H9 (cell line): Measurements from ENCODE around the gene NUDT15. TPM values are rescaled to one million over a fixed set of nuclear protein-coding genes. Genes with fewer than 3 reads are reported as not detected.

Experiments used
- DNase-seq: peaks from one replicate; pipeline ENCODE4 v3.0.0-alpha.2; 2017
- H2AFZ ChIP-seq: one replicate; pipeline ENCODE4 v1.6.1; 2013; ENCODE audit warnings: mild to moderate bottlenecking, low read length, control low read depth, moderate library complexity
- H2AK5ac ChIP-seq: 2 replicates; pipeline ENCODE4 v1.6.1; 2013; ENCODE audit warnings: low read length, control low read depth, mixed read lengths; ENCODE audit not compliant: insufficient read length
- H2BK120ac ChIP-seq: one replicate; pipeline ENCODE4 v1.6.1; 2013; ENCODE audit warnings: low read depth, mild to moderate bottlenecking, low read length, control low read depth, inconsistent platforms; ENCODE audit not compliant: poor library complexity, severe bottlenecking
- H2BK12ac ChIP-seq: 2 replicates; pipeline ENCODE4 v1.6.1; 2013; ENCODE audit warnings: low read length, control low read depth, mixed read lengths, low read depth; ENCODE audit not compliant: insufficient read length
- H2BK15ac ChIP-seq: 2 replicates; pipeline ENCODE4 v1.6.1; 2013; ENCODE audit warnings: low read depth, low read length, control low read depth
- H2BK20ac ChIP-seq: one replicate; pipeline ENCODE4 v1.6.1; 2013; ENCODE audit warnings: low read depth, mild to moderate bottlenecking, low read length, control low read depth, inconsistent platforms; ENCODE audit not compliant: poor library complexity, severe bottlenecking
- H2BK5ac ChIP-seq: 2 replicates; pipeline ENCODE4 v1.6.1; 2013; ENCODE audit warnings: low read length, control low read depth, mixed read lengths; ENCODE audit not compliant: insufficient read length
- H3K14ac ChIP-seq: 2 replicates; pipeline ENCODE4 v1.6.1; 2013; ENCODE audit warnings: low read length, control low read depth; ENCODE audit not compliant: insufficient read depth
- H3K18ac ChIP-seq: 2 replicates; pipeline ENCODE4 v1.6.1; 2013; ENCODE audit warnings: low read depth, mild to moderate bottlenecking, mixed read lengths, low read length, control low read depth; ENCODE audit not compliant: insufficient read length
- H3K23ac ChIP-seq: 2 replicates; pipeline ENCODE4 v1.6.1; 2013; ENCODE audit warnings: low read length, control low read depth, mixed read lengths, low read depth; ENCODE audit not compliant: insufficient read length
- H3K23me2 ChIP-seq: 2 replicates; pipeline ENCODE4 v1.6.1; 2013; ENCODE audit warnings: low read depth, mild to moderate bottlenecking, mixed read lengths, low read length, control low read depth; ENCODE audit not compliant: insufficient read length, poor library complexity, severe bottlenecking
- H3K27ac ChIP-seq: 2 replicates; pipeline ENCODE4 v1.5.1; 2013; ENCODE audit warnings: low read length, control low read depth, mixed read lengths, low read depth; ENCODE audit not compliant: insufficient read length
- H3K27me3 ChIP-seq: 2 replicates; pipeline ENCODE4 v1.6.1; 2013; ENCODE audit warnings: low read length, control low read depth, inconsistent platforms; ENCODE audit not compliant: insufficient read depth
- H3K4ac ChIP-seq: 2 replicates; pipeline ENCODE4 v1.6.1; 2013; ENCODE audit warnings: low read depth, mild to moderate bottlenecking, control low read depth, inconsistent platforms, low read length, moderate library complexity
- H3K4me1 ChIP-seq: 2 replicates; pipeline ENCODE4 v1.6.1; 2013; ENCODE audit warnings: low read length, control low read depth, inconsistent platforms; ENCODE audit not compliant: insufficient read depth
- H3K4me2 ChIP-seq: 2 replicates; pipeline ENCODE4 v1.6.1; 2013; ENCODE audit warnings: low read length, control low read depth, mixed read lengths; ENCODE audit not compliant: insufficient read length, insufficient read depth
- H3K56ac ChIP-seq: 2 replicates; pipeline ENCODE4 v1.6.1; 2013; ENCODE audit warnings: low read depth, mild to moderate bottlenecking, mixed read lengths, low read length, control low read depth; ENCODE audit not compliant: insufficient read length
- H3K79me1 ChIP-seq: 2 replicates; pipeline ENCODE4 v1.6.1; 2013; ENCODE audit warnings: low read depth, mild to moderate bottlenecking, moderate library complexity, low read length, control low read depth, inconsistent platforms; ENCODE audit not compliant: insufficient read depth, poor library complexity, severe bottlenecking
- H3K79me2 ChIP-seq: 2 replicates; pipeline ENCODE4 v1.6.1; 2013; ENCODE audit warnings: low read length, control low read depth, inconsistent platforms; ENCODE audit not compliant: insufficient read depth
- H3K9ac ChIP-seq: 2 replicates; pipeline ENCODE4 v1.6.1; 2013; ENCODE audit warnings: low read length, control low read depth, mixed read lengths; ENCODE audit not compliant: insufficient read length; ENCODE audit errors: extremely low read depth
- H3K9me3 ChIP-seq: one replicate; pipeline ENCODE4 v1.6.1; 2013; ENCODE audit warnings: low read depth, low read length, inconsistent platforms; ENCODE audit not compliant: control insufficient read depth
- H3T11ph ChIP-seq: one replicate; pipeline ENCODE4 v1.6.1; 2013; ENCODE audit warnings: mild to moderate bottlenecking, low read length, control low read depth, inconsistent platforms
- H4K20me1 ChIP-seq: one replicate; pipeline ENCODE4 v1.6.1; 2013; ENCODE audit not compliant: control insufficient read depth, insufficient read length, insufficient read depth
- H4K5ac ChIP-seq: 2 replicates; pipeline ENCODE4 v1.6.1; 2013; ENCODE audit warnings: low read depth, mild to moderate bottlenecking, mixed read lengths, low read length, control low read depth; ENCODE audit not compliant: insufficient read length
- H4K8ac ChIP-seq: replicated peaks from 2 replicates; pipeline ENCODE4 v1.6.1; 2013; ENCODE audit warnings: low read length, control low read depth, mixed read lengths, low read depth; ENCODE audit not compliant: insufficient read length
- H4K91ac ChIP-seq: 2 replicates; pipeline ENCODE4 v1.6.1; 2013; ENCODE audit warnings: low read depth, mild to moderate bottlenecking, moderate library complexity, mixed read lengths, low read length, control low read depth; ENCODE audit not compliant: insufficient read length
- H3K27ac Mint-ChIP-seq, 3 experiments: 2 replicates in 2 of 3; 3 replicates in 1 of 3; pipeline ENCODE4 v1.8.0; 2020 to 2021; ENCODE audit warnings: mixed read lengths in 3 of 3, mild to moderate bottlenecking in 1 of 3, moderate library complexity in 1 of 3
- H3K27me3 Mint-ChIP-seq: 2 replicates; pipeline ENCODE4 v1.8.0; 2021; ENCODE audit warnings: low read depth, mild to moderate bottlenecking, moderate library complexity, mixed read lengths
- H3K36me3 Mint-ChIP-seq, 3 experiments: 2 replicates in 2 of 3; 3 replicates in 1 of 3; pipeline ENCODE4 v1.8.0; 2020 to 2021; ENCODE audit warnings: low read depth in 3 of 3, mixed read lengths in 3 of 3; ENCODE audit not compliant: insufficient read depth in 1 of 3
- H3K4me1 Mint-ChIP-seq, 2 experiments: 2 replicates each; pipeline ENCODE4 v1.8.0; 2020; ENCODE audit warnings: mixed read lengths in 2 of 2
- H3K4me3 Mint-ChIP-seq, 2 experiments: 2 replicates in 1 of 2; 3 replicates in 1 of 2; pipeline ENCODE4 v1.8.0; 2020 to 2021; ENCODE audit warnings: mild to moderate bottlenecking in 2 of 2, mixed read lengths in 2 of 2, moderate library complexity in 1 of 2
- H3K9me3 Mint-ChIP-seq, 2 experiments: 2 replicates in 1 of 2; 3 replicates in 1 of 2; pipeline ENCODE4 v1.8.0; 2020; ENCODE audit warnings: mild to moderate bottlenecking in 2 of 2, mixed read lengths in 2 of 2, moderate library complexity in 1 of 2
- CTCF ChIP-seq: fragments of 200-600 bp; sonication (generic); conservative IDR thresholded peaks from 3 replicates; pipeline ENCODE4 v1.8.0; 2021; ENCODE audit warnings: antibody characterized with exemption, mild to moderate bottlenecking
- WGBS: extraction: QIAGEN DNeasy Blood & Tissue Kit; methylation state at CpG from one replicate; pipeline ENCODE4 v1.1.7; 2013; ENCODE audit warnings: missing lambda C conversion rate, low lambda C conversion rate, mixed read lengths; ENCODE audit not compliant: insufficient read length; ENCODE audit errors: extremely low coverage; 5-methylcytosine and 5-hydroxymethylcytosine counted together
- total RNA-seq: library from RNA; stranded (reverse); gene quantifications from 2 replicates; pipeline ENCODE4 v1.2.1, GENCODE V29; 2021

NUDT15 gene
- total RNA-seq, 1 experiment from 2014 or later: 50.5 TPM

GRCh38 chr13:48038761-48039160 lies 1.2 kb downstream of the NUDT15 start:
- H3K14ac ChIP-seq: no peak overlapping the region
- no peaks in the 10 kb centered on the region for H4K20me1 ChIP-seq
- no peak overlapping the region for H2BK20ac ChIP-seq
- H3K18ac ChIP-seq: no peak overlapping the region
- no peak overlapping the region for H4K8ac ChIP-seq
- H3T11ph ChIP-seq: no peak overlapping the region
- H3K27me3 ChIP-seq: no peaks in the 10 kb centered on the region
- no peak overlapping the region for H2AK5ac ChIP-seq
- H3K36me3 Mint-ChIP-seq: peaks cover 27 to 44% (median 34%) of the 10 kb centered on the region in 3 experiments
- 0 out of 2 replicates have a peak, but pooled peaks cover 2% of the 10 kb centered on the region for H3K79me2 ChIP-seq
- H4K91ac ChIP-seq: no peak overlapping the region
- H3K23me2 ChIP-seq: peaks cover 4% of the 10 kb centered on the region
- H3K56ac ChIP-seq: no peak overlapping the region
- H3K9me3 Mint-ChIP-seq: peaks cover 4 to 14% of the 10 kb centered on the region in 2 experiments; a peak in 4 of 5 replicates
- H2AFZ ChIP-seq: no peak overlapping the region
- H3K4me2 ChIP-seq: peak overlapping the region; percentile 98
- no peak overlapping the region for H2BK12ac ChIP-seq
- no peak overlapping the region for H3K23ac ChIP-seq
- H3K9me3 ChIP-seq: no peaks in the 10 kb centered on the region
- no peak for TF ChIP-seq CTCF
- H3K9ac ChIP-seq: no peak overlapping the region
- no peak for DNase-seq
- no CpG with 5 or more reads among the region's 1 CpG for WGBS
- H3K27me3 Mint-ChIP-seq: no peaks in the 10 kb centered on the region
- peak overlapping the region; percentile 84 to 89 for H3K4me3 Mint-ChIP-seq
- peak overlapping the region; percentile 59 to 98 (median 93); a peak in 4 of 7 replicates for H3K27ac Mint-ChIP-seq
- 0 out of 2 replicates have a peak, but pooled peaks cover 3% of the 10 kb centered on the region for H3K4me1 ChIP-seq
- no peak overlapping the region for H3K27ac ChIP-seq
- H3K79me1 ChIP-seq: no peaks in the 10 kb centered on the region
- no peak overlapping the region for H2BK15ac ChIP-seq
- no peak overlapping the region for H2BK120ac ChIP-seq
- no peak overlapping the region for H3K4ac ChIP-seq
- H4K5ac ChIP-seq: no peak overlapping the region
- peaks cover 17 to 18% of the 10 kb centered on the region in 2 experiments for H3K4me1 Mint-ChIP-seq
- no peak overlapping the region for H2BK5ac ChIP-seq
